Activated gamma-delta T cell (primary cell): ENCODE results near the gene PDXDC1.
"Not testable (repeated sequence)": the region's sequence is repeated elsewhere in the genome, so short reads cannot be mapped to it uniquely, and the experiment has no call there.

Experiments
- DNase-seq: peaks from one replicate; lab custom pipeline; 2025; lab: John Stamatoyannopoulos, UW

PDXDC1 gene

DNA sequence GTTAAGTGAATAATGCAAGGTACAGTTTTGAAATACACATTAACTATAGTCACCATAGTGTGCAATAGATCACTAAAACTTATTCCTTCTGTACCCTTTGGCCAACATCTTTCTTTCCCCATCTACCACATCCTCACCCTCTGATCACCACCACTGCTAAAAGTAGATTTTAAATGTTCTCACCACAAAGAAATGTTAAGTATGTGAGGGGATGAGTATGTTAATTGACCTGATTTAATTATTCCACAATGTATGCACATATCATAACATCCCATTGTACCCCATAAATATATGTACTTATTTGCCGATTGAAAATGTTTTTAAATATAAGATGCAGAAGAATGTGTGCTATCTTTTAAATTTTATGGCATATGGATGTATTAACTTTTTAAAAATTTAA is 188.2 kb downstream of the PDXDC1 start:
- DNase-seq, result not testable (repeated sequence)

GRCh38 chr16:15166177-15166576 is 191.4 kb downstream of the PDXDC1 start:
- DNase-seq, result not testable (repeated sequence)

- not testable (repeated sequence) for DNase-seq
These were observed 193.5 kb downstream of the PDXDC1 start for GRCh38 chr16:15168303-15168702.

- DNase-seq, result not testable (repeated sequence)
These were observed 194.3 kb downstream of the PDXDC1 start for GRCh38 chr16:15168953-15169652.

DNA sequence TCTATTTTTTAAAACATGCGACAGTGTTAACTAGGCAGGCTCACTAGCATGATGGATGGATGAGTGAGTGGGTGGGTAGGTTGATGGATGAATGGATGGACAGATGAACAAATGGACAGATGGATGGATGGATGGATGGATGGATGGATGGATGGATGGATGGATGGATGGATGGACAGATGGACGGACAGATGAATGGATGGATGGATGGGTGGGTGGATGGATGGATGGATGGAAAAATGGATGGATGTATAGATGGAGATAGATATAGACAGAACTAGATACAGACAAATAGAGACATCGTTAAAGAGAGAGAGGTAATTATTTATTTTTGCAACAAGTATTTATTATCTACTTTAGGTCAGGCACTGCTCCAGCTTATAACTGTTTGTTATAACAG is 205.1 kb downstream of the PDXDC1 start:
- DNase-seq, result not testable (repeated sequence)

DNA sequence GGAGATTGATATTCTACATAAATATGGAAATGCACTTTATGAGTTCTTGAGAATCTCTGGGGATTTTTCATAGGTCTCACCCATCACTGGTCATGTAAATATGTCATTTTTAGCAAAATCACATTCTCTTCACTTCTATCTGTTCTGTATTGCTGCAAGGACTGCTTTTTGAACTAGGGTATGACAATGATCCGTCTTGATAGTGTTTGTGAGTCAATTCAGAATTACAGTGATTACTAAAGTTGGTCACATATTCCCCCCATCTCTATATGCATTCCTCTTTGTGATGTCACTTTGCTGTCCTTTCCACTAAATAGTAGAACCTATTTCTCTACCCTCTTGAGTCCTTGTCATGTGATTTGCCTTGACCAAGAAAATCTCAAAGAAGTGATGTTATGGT is 206.1 kb downstream of the PDXDC1 start:
- not testable (repeated sequence) for DNase-seq

DNA sequence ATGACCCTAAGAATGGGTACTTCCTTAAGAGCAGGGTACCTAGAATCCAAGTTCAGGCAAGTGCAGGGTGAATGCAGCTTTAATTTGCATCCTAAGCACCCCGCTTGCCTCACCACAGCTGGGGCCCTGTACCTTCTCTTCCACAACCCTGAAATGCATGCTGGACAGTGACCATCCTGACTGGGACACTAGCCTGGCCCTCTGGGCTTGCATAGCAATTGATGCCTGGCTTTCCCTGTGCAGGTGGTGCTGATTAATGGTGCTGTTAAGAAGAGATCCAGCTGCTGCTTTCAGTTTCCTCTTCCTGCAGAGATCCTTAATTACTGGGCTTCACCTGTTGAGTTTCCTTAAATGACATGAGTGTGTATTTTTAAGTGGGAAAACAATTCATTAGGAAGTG is 209.2 kb downstream of the PDXDC1 start:
- not testable (repeated sequence) for DNase-seq
